Testis (tissue), 3 donors: ENCODE measurements around the gene ADCY6. TPM values are rescaled to one million over a fixed set of nuclear protein-coding genes. Genes with fewer than 3 reads are reported as not detected.

Experiments used
- DNase-seq: peaks from one replicate; pipeline ENCODE4 v3.0.0-alpha.2; 2019
- H3K27ac ChIP-seq, 2 donors: fragments of 200-600 bp; sonication (generic); one replicate each; pipeline ENCODE4 v1.5.1; 2019
- H3K27me3 ChIP-seq: fragments of 200-600 bp; sonication (generic); one replicate; pipeline ENCODE4 v1.5.1; 2019
- H3K36me3 ChIP-seq: fragments of 200-600 bp; sonication (generic); one replicate; pipeline ENCODE4 v1.5.1; 2017; ENCODE audit warnings: low read depth; ENCODE audit errors: missing control alignments
- H3K4me1 ChIP-seq: fragments of 200-600 bp; sonication (generic); one replicate; pipeline ENCODE4 v1.5.1; 2019
- H3K4me3 ChIP-seq, 2 donors: fragments of 200-600 bp; sonication (generic); one replicate each; pipeline ENCODE4 v1.5.1; 2017 to 2019
- H3K9me3 ChIP-seq: fragments of 200-600 bp; sonication (generic); one replicate; pipeline ENCODE4 v1.5.1; 2017
- POLR2A ChIP-seq: fragments of 450-650 bp; IDR thresholded peaks from one replicate; pipeline ENCODE4 v1.6.1; 2017; ENCODE audit warnings: antibody characterized with exemption, mild to moderate bottlenecking, moderate library complexity
- WGBS, 2 donors: methylation state at CpG; one replicate each; pipeline ENCODE4 v1.1.5; 2018; 5-methylcytosine and 5-hydroxymethylcytosine counted together
- intact Hi-C: fragments of 100-400 bp; cut with DNase I; formaldehyde crosslinking; loops from one replicate; pipeline ENCODE4 v1.15.1; 2023; ENCODE audit warnings: low total_unique reads
- polyA plus RNA-seq: library from polyadenylated mRNA; stranded (reverse); fragments of 350-450 nt; fragmentation: Illumina TruSeq; extraction: RNeasy Lipid Tissue Mini Kit (QIAGEN cat#74804); gene quantifications from one replicate; pipeline ENCODE4 v1.2.3, GENCODE V29; 2014; ENCODE audit warnings: low read depth, low replicate concordance; ENCODE audit not compliant: insufficient read depth
- total RNA-seq, 2 donors: library from RNA; depleted of rRNA; stranded (reverse); fragments of >200 nt; gene quantifications; one replicate each; pipeline ENCODE4 v1.2.3, GENCODE V29; 2016
- TF ChIP-seq, protein P1 (sequence below), 3 experiments: fragments of 450-650 bp in 2 of 3; fragments of 200-600 bp in 1 of 3; sonication (generic) in 1 of 3; IDR thresholded peaks; one replicate each; pipeline ENCODE4 v1.5.1; 2016 to 2019; ENCODE audit warnings: antibody characterized with exemption in 3 of 3, mild to moderate bottlenecking in 2 of 3, moderate library complexity in 1 of 3

ADCY6 gene
- total and polyA plus RNA-seq, 3 donors from 2014 or later, result 16.5 to 26.3 (median 24.5) TPM

DNA sequence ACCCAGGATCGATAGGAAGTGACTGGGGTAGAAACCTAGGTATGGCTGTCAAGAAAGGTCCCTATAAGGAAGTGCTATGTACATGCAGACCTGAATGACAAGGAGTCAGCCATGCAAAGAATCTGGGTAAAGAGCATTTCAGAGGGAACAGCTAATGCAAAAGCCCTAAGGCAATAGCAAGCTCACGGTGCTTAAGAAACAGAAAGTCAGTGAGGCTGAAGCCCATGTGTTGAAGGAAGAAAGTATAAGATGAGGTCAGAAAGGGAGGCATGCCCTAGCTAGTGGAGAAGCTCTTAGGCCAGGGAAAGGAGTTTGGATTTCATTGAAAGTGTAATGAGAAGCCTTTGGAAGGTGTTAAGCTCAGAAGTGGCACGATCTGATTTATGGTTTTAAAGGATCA lies 6.0 kb upstream of the ADCY6 start:
- H3K27ac ChIP-seq, result no peak overlapping the region
- H3K4me3 ChIP-seq, result no peak overlapping the region
- H3K4me1 ChIP-seq, result peaks cover 4% of the 10 kb centered on the region
- no peaks in the 10 kb centered on the region for H3K27me3 ChIP-seq
- no peak for DNase-seq
- WGBS, 2 donors, result 90 to 94% methylated on average over 3 of the region's 3 CpGs
- H3K36me3 ChIP-seq, result no peaks in the 10 kb centered on the region
- H3K9me3 ChIP-seq, result no peaks in the 10 kb centered on the region
- TF ChIP-seq, protein P1, sequence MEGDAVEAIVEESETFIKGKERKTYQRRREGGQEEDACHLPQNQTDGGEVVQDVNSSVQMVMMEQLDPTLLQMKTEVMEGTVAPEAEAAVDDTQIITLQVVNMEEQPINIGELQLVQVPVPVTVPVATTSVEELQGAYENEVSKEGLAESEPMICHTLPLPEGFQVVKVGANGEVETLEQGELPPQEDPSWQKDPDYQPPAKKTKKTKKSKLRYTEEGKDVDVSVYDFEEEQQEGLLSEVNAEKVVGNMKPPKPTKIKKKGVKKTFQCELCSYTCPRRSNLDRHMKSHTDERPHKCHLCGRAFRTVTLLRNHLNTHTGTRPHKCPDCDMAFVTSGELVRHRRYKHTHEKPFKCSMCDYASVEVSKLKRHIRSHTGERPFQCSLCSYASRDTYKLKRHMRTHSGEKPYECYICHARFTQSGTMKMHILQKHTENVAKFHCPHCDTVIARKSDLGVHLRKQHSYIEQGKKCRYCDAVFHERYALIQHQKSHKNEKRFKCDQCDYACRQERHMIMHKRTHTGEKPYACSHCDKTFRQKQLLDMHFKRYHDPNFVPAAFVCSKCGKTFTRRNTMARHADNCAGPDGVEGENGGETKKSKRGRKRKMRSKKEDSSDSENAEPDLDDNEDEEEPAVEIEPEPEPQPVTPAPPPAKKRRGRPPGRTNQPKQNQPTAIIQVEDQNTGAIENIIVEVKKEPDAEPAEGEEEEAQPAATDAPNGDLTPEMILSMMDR (IDR thresholded peaks at IDR 0.05), result no peak
- intact Hi-C loops, result loop anchor here (5.0 kb wide), 1 partner anchor 43 kb away; no protein-coding TSS in a partner anchor

DNA sequence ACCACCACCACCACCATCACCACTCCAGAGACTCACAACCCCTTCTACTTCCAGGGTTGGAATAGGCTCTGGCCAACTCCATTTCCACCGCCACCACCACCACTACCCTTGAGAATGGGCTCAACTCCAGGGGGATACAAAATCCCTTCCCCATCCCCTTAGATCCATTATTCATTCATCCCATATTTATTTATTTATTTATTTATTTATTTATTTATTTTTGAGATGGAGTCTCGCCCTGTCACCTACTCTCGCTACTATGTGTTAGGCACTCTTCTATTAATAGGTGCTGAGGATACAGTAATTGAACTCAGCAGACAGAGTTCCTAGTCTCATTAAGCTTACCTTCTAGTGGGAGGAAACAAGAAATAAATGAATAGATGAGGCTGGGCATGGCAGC lies 4.8 kb upstream of the ADCY6 start:
- Histone ChIP-seq H3K4me1 (peaks cover 10% of the 10 kb centered on the region), H3K4me3 (no peak overlapping the region), H3K9me3 (no peaks in the 10 kb centered on the region), H3K27ac (no peak overlapping the region), H3K36me3 (no peaks in the 10 kb centered on the region), H3K27me3 (no peaks in the 10 kb centered on the region)
- DNase-seq, result no peak
- TF ChIP-seq POLR2A, result no peak
- TF ChIP-seq, protein P1 (IDR thresholded peaks at IDR 0.05), result no peak
- intact Hi-C loops, result no loop called here
- 93 to 96% methylated on average over 3 of the region's 3 CpGs for WGBS, 2 donors

DNA sequence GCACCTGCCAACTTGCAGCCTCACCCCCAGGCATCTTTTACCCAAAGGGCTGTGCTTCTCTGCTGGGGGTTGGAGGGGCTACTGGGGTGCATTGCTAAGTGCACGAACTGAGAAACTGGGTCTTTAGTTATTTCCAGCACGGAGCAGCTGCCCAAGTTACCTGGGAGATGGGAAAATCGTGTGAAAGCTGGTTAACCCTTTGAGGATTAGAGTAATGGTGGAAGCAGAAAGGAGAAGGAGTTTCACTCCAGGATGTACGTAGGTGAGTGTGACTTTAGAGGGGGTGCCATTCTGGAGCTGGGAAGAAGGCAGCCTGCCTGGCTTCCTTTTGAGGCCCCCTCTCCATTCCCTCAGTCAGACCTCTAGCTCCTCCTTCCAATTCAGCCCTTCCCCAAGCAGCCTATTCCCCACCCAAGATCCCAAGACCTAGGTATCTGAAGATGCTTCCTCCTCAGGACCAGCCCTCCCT lies 1.0 kb upstream of the ADCY6 start:
- WGBS, 2 donors, result 7 to 15% methylated on average over 4 of the region's 4 CpGs

DNA sequence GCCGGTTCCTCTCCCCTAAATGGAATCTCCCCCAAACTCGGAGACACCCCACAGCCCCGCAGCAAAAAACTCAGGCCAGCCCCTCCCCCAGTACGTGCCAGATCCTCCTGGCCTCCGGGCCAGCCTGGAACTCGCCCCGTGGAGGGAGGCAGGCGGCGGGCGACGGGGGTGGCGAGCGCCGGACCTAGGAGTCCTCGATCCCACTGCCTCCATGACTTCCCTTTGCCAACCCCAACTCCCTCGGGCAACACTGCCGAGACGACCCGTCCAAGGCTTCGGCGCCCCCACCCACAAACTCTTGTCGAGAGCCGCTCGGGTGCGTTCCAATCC lies 400 bp downstream of the ADCY6 start:
- DNase-seq, result no peak
- Histone ChIP-seq H3K4me1 (peaks cover 21% of the 10 kb centered on the region), H3K9me3 (no peaks in the 10 kb centered on the region), H3K36me3 (no peaks in the 10 kb centered on the region), H3K27ac (peak overlapping the region; percentile 60 to 79), H3K4me3 (peak overlapping the region; percentile 71 to 77), H3K27me3 (no peaks in the 10 kb centered on the region)
- 0 to 1% methylated on average over 14 to 25 of the region's 25 CpGs for WGBS, 2 donors
- TF ChIP-seq POLR2A, result no peak
- TF ChIP-seq, protein P1 (IDR thresholded peaks at IDR 0.05), result no peak
- intact Hi-C loops, result no loop called here

More for the DNA sequence above, 1.0 kb upstream of the ADCY6 start:
- Histone ChIP-seq H3K4me1 (peaks cover 21% of the 10 kb centered on the region), H3K27me3 (no peaks in the 10 kb centered on the region), H3K4me3 (peak overlapping the region; percentile 71 to 77), H3K9me3 (no peaks in the 10 kb centered on the region), H3K27ac (peak overlapping the region in 1 of 2 donors; percentile 79), H3K36me3 (no peaks in the 10 kb centered on the region)
- no peak for DNase-seq
- TF ChIP-seq, protein P1 (IDR thresholded peaks at IDR 0.05), result no peak
- TF ChIP-seq POLR2A, result no peak
- intact Hi-C loops, result no loop called here

DNA sequence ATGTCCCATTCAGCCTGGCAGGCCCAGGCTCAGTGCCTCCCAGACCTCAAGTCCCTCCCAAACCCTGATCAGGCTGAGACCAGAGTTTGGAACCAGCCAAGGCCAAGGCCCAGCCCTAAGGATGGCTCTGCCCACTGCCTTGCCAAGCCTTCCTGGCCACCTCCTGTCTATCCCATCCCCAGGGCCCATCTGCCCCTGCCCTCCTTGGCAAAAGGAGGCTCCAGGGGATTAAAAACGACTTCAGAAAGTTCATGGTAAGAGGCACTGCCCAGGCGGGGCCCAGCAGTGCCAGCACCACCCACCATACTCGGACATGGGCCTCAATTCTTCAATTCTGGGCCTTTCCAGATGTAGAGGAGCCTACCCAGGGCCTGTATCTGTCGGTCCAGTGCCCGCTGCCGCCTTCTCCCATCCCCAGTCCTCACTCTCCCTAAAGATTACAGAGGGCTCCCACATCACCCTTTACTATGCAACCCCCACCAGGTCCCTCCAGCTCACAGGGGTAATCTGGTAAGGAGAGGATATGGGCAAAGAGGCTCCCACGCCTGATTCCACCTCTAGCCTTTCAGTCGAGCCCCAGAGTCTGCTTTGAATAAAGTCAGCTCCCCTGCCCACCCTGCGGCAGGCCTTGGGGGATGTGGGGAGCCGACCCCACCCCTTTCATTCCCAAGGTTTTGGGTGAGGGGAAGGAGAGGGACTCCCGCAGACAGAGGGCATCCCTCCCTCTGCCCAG lies 932 bp downstream of the ADCY6 start:
- no peak for TF ChIP-seq POLR2A
- TF ChIP-seq, protein P1 (IDR thresholded peaks at IDR 0.05), result no peak
- intact Hi-C loops, result no loop called here
- WGBS, 2 donors, result 7 to 12% methylated on average over 11 of the region's 11 CpGs
- Histone ChIP-seq H3K36me3 (no peaks in the 10 kb centered on the region), H3K9me3 (no peaks in the 10 kb centered on the region), H3K27me3 (no peaks in the 10 kb centered on the region), H3K4me3 (peak overlapping the region; percentile 71 to 77), H3K4me1 (peaks cover 21% of the 10 kb centered on the region), H3K27ac (peak overlapping the region; percentile 60 to 79)
- no peak for DNase-seq
